Fibroblast of skin of left biceps (primary cell): ENCODE data around the gene UAP1L1.
"Not testable (repeated sequence)": the region's sequence is repeated elsewhere in the genome, so short reads cannot be mapped to it uniquely, and the experiment has no call there.

Experiments used
- DNase-seq, 2 experiments: peaks; one replicate each; pipeline ENCODE4 v3.0.0-alpha.2; 2013; ENCODE audit warnings: low read depth in 2 of 2

UAP1L1 gene

GRCh38 chr9:137056739-137057415 lies 20.4 kb upstream of the UAP1L1 start:
- no peak for DNase-seq

DNA sequence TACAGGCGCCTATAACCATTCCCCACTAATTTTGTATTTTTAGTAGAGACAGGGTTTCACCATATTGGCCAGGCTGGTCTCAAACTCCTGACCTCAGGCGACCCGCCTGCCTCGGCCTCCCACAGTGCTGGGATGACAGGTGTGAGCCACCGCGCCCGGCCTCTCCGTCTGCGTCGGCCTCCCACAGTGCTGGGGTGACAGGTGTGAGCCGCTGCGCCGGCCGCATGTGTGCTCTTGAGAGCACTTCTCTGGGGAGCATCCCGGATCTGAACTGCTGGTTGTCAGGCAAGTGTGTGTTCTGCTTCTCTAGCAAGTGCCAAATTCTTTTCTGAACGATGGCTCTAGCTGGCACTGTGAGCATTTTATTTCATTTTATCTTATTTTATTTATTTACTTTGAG lies 19.8 kb upstream of the UAP1L1 start:
- no peak for DNase-seq

DNA sequence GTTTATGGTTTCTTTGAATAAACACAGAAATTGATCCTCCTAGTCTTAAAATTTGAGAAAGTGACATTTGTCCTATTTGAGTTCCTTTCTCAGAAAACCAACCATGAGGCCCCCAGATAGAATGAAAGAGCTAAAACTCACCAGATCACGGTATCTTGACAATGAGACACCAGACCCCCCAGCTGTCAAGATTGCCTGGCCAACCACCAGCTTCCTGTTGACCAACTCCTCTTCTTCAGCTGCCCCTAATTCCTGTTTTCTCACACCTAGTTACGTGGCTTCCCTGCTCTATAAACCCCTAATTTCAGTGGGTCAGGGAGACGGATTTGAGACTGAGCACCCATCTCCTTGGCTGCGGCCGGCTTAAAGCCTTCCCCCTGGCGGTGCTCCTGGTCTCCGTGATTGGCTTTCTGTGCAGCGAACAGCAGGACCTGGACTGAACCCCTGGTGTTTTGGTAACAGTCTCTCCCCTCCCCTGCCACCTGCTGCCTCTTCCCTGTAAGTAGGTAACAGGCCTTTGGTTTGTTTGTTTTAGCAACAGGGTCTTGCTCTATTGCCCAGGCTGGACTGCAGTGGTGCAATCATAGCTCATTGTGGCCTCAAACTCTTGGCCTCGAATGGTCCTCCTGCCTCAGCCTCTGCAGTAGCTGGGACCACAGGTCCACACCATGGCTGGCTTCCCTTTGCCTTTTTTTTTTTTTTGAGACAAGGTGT lies 18.6 kb upstream of the UAP1L1 start:
- DNase-seq: no peak

GRCh38 chr9:137062384-137062783 lies 14.9 kb upstream of the UAP1L1 start:
- no peak for DNase-seq

DNA sequence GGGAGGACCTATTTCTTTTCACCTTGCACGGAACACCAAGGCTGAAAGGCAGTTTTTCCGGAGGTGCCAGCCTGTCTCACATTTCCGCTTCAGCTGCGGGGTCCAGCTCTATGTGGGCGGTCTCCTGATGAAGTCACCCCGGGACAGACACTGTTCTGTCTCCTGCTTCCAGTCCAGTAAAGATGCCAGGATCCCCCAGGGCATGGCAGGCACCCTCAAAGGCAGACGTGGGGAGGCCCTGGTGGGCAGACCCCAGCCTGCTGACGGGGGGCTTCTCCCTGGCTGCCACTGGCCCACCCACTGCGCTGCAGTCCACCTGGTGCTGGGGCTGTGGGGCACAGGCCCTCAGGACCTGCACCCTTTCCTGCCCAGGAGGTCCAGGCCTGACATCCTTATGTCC lies 14.5 kb upstream of the UAP1L1 start:
- DNase-seq: not testable (repeated sequence)

DNA sequence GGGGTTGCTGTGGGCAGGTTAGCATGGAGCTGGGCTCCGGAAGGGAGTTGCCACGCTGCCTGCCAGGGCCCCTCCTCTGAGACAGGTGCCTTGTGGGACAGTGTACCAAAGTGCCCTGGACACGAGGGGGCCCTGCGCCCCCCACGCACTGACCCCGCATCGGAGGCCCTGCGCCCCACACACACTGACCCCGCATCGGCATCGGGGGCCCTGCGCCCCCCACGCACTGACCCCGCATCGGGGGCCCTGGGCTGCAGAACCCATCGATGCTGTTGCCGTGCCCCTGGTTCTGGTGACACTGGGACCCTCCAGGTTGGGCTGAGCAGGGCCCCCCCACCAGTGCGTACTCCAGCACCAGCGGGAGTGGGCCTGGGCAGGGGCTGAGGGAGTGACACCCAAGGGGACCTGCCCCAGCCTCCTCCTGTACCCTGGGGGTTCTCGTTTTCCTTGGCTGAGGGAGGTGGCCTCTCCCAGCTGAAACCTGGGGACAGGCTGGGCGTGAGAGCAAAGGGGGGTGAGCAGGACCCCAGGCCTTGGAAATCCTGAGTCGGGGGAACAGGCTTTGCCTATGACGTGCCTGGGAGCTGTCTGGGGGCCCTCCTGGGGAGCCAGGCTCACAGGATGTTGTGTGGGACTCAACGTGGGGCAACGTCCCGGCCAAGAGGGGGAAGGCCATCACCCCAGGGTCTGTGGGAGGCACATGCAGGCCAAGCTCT lies 13.8 kb upstream of the UAP1L1 start:
- no peak for DNase-seq

DNA sequence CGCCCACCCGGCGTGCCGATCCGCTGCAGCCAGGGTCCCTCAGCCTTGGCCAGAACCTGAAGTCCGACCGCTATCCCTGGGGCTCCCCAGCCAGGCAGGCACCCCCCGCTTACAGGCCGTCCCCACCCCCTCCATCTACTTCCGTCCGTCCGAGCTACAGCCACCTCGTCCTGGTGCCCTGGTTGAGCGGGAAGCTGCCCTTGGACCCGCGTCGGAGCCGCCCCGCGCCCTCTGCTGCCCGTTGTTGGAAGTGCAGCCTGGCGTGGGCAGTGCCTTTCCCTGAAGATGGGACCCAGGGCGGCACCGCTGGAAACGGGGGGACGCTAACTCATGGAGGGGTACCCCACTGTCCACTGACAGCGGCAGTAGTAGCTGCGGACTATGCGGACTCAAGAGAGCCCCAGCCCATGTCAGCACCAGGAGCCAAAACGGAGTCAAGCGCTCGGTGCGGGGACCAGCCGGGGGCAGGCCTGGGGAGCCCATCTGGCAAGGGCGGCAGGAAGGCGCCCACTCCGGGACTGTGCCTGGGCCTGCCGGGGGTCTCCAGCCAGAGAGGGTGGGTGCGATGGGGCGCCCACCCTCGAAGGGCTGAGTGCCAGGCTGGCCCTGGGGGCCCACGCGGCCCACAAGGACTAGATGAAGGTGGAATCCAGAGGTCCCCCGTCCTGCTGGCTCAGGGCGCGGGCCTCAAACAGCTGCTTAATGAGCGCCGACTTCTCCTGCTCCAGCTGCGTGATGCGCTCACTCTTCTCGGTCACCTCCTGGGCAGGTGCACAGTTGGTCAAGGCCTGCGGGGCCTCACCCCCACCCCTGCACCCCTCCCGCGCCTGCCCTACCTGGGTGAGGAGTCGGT lies 13.1 kb upstream of the UAP1L1 start:
- no peak for DNase-seq

DNA sequence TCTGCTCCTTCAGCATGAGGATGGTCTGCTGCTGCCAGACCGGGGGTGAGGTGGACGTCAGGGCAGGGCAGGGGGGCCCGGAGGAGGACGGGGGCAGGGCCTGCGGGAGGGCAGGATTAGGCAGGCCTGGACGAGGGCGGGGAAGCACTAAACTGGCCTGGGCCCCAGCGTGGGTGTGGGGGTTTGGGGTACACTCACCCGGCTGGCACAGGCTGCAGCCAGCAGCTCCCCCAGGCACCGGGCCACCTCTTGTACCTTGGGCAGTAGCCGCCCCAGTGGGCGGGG lies 12.5 kb upstream of the UAP1L1 start:
- DNase-seq: no peak

DNA sequence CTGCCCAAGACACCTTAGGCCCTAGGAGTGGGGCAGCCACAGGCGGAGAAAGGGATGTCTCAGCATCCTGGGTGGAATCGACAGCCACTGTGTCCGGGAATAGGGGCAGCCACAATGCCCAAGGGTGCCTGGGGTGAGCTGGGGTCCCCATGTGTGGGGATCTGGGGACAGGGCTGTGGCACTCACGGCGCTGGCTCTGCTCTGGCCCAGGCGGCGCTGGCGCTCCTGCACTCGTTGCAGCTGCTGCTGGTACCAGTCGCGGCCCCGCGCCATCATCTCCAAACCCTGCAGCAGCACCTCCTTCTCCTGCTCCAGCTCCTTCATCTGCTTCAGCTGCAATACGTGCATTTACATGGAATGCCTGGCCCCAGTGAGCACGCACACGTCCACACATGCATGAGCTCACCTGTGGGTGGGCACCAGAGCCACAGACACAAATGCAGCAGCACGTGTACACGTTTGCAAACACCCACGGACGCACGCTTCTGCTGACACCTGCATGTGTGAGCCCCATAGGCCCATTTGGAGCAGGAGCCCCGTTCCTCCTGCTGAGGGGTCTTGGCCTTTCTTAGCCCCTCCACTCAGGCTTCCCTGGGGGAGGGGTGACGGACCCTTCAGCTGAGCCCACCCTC lies 11.9 kb upstream of the UAP1L1 start:
- no peak for DNase-seq

DNA sequence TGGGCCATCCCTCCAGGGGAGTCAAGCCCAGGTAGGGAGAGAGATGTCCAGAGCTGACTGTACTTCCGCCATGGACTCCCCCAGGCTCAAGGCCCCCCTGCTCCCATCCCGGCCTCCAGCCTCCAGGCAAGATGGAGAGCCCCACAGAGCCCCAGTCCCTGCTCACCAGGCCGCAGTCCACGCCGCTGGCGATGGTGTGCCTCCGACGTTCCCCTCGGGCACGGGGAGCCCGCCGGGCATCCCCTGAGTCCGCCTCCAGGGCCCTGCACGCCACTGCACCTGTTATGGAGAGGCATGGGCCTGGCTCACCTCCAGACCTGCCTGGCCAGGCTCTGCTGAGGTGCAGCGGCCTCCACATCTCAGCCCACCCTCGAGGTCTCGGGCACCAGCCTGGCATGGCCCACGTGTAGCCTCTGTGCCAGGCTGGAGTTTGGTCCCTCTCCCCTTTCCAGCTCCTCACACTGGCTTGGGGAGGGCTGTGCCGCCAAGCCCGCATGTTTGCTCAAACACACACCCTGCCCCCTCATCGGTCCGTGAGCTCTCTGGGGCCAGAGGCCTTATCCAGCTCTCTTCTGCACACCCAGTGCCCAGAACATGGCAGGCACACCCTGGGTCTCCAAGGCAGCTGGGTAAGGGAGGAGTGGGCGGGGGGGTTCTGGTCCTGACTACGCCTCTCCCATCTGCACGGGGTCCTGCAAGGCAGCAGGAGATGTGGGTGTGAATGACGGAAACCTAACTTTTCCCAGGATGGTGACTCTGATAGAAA lies 11.0 kb upstream of the UAP1L1 start:
- no peak for DNase-seq

- no peak for DNase-seq
Measured at GRCh38 chr9:137067860-137068538, 9.3 kb upstream of the UAP1L1 start.

GRCh38 chr9:137068539-137069507 lies 8.5 kb upstream of the UAP1L1 start:
- no peak for DNase-seq

- DNase-seq: no peak
Measured at GRCh38 chr9:137069508-137070091, 7.7 kb upstream of the UAP1L1 start.

- DNase-seq: no peak
Measured at GRCh38 chr9:137070201-137070905, 7.0 kb upstream of the UAP1L1 start, which contains the start of gene SAPCD2. Gene SAPCD2, minus strand, starts transcription at chr9:137070557. Its CDS starts 97 bp downstream, at chr9:137070460.

DNA sequence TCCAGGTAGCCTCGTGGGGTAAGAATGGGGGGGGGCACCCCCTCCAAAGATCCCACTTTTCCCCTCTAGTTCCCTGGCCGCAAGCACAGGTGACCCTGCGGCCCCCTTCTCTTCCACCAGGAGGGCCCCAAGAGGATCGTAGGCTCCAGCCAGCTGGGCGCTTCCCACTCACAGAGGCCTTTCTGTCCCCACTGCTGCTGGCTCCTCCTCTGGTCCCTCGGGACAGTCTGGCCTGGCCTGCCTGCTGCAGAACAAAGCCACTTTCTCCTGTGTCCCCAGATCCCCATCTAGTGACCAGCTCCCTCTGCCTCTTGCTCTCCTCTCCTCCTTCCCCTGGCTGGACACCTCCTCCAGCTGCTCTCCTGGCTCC lies 6.4 kb upstream of the UAP1L1 start:
- DNase-seq: no peak

- no peak for DNase-seq
Measured at GRCh38 chr9:137071282-137071681, 6.0 kb upstream of the UAP1L1 start.

DNA sequence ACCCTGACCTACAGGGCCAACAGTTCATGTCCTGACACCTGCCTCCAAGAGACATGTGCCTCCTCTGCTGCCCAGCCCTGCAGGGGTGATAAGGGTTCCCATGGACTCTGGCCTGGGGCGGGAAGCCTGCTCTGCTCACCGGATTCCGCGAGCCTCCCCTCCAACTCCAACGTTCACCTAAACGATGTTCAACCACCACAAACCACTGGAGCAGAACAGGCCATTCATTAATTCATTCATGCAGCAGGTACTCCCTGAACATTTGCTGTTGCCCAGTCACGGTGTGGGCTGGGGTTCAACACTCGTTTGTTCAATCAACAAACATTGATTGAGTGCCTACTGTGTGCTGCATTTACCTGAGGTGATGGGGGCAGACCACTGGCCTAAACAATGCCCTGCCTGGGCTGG lies 3.3 kb upstream of the UAP1L1 start:
- DNase-seq: no peak

- no peak for DNase-seq
Measured at GRCh38 chr9:137074657-137075274, 2.6 kb upstream of the UAP1L1 start.
